COLO668 (cell line): ENCODE measurements around the gene FCHO1.
"Not testable (repeated sequence)": the region's sequence is repeated elsewhere in the genome, so short reads cannot be mapped to it uniquely, and the experiment has no call there.

ENCODE experiments used
- DNase-seq: peaks from one replicate; lab custom pipeline; 2025; ENCODE audit not compliant: unreplicated experiment; lab: John Stamatoyannopoulos, UW

Gene FCHO1

DNA sequence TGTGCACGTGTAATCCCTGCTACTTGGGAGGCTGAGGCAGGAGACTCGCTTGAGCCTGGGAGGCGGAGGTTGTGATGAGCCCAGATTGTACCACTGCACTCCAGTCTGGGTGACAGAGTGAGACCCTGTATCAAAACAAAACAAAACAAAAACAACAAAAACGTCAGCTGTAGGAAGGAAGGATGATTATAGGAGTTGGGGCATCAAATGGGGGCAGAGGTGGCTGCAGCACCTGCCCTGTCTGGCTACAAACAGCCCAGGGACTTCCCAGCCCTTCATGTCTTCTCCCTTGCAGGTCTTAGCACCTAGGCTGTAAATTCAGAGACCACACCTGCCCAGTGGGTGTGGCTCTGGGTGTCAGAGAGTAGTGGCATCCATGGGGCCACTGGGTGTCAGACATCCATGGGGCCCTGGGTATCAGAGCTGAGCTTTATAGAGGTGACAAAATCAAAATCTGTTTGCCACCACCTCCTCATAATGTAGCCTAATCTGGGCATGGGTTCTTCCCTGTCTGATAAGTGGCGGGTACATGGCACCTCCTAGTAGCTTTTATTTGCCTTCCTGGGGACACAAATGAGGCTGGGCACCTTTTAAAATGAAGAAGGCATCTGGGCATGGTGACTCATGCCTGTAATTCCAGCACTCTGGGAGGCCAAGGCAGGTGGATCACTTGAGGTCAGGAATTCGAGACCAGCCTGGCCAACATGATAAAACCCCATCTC lies 38.9 kb downstream of the FCHO1 start:
- DNase-seq = peak; percentile 68

DNA sequence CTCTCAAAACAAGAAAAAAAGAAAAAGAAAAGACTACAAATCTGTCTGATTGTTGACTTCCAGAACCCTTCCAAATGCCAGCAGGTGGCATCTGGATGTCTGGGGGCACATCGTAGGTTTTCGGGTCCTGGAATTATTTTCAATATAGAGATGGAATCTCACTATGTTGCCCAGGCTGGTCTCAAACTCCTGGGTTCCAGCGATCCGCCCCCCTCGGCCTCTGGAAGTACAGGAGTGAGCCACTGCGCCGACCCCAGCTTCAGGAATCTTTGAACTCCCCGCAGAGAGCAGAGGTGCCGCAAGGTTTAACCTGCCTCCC lies 43.1 kb downstream of the FCHO1 start:
- DNase-seq = no peak

- peak; percentile 94 for DNase-seq
Observed at GRCh38 chr19:17794731-17795494, 43.6 kb downstream of the FCHO1 start, which contains the start of gene B3GNT3. Gene B3GNT3 (plus strand): TSS chr19:17795138. CDS start chr19:17807808, 12,670 bp downstream.

DNA sequence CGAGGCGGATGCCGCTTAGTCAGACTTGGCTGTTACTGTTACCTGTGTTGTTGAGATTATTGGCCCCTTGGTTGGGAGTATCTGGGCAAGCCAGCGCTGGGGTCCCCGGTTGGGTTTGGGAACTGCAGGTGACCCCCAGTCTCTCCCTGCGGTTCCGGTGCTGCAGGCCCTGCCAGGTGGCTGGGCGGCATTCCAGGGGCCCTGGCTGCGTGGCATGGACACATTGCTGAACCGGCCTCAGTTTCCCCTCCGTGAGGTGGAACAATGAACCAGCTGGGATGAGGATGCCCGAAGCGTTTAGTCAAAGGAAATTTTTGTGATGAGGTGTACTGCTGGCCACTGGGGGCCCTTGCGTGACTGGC lies 44.2 kb downstream of the FCHO1 start:
- no peak for DNase-seq

DNA sequence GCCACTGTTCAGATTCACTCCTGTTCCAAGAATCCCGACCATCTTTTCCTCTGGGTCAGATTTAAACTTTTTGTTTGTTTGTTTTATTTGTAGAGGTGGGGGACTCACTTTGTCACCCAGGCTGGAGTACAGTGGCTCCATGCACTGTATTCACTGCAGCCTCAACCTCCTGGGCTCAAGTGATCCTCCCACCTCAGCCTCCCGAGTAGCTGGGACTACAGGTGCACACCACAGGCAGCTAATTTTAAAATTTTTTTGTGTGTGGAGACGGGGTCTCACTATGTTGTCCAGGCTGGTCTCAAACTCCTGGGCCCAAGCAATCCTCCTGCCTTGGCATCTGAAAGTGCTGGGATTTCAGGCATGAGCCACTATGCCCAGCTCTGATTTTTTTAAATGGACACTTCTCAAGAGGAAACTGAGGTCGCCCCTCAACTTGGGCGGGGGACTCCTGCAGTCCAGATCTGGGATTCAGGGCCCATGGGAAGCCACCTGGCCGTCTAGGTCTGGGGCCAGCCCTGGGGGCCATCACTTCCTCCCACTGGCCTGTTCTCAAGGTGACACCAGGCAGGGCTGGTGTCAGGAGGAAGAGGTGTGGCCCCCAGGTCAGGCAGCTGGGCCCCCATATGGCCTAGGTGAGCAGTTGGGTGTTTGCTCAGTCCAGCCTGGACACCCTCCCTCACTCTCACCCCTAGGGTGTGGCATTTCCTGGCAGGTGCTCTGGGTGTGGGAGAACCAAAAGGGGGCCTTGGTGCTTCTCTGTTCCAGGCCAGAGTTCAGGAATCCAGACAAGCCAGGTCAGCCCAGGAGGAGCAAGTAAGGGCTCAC lies 44.9 kb downstream of the FCHO1 start:
- peak; percentile 73 for DNase-seq

- no peak for DNase-seq
Observed at GRCh38 chr19:17796838-17797423, 45.7 kb downstream of the FCHO1 start.

- DNase-seq = peak; percentile 82
Observed at GRCh38 chr19:17797424-17798201, 46.3 kb downstream of the FCHO1 start.

DNA sequence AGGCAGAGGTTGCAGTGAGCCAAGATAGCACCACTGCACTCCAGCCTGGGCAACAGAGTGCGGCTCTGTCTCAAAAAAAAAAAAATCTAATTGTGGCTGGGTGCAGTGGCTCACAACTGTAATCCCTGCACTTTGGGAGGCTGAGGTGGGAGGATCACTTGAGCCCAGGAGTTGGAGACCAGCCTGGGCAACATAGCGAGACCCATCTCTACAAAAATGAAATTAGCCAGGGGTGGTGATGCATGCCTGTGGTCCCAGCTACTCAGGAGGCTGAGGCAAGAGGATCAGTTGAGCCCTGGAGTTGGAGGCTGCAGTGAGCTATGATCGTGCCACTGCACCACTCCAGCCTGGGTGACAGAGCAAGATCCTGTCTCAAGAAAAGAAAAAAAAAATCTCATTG lies 47.3 kb downstream of the FCHO1 start:
- not testable (repeated sequence) for DNase-seq

GRCh38 chr19:17802137-17802858 lies 51.0 kb downstream of the FCHO1 start:
- no peak for DNase-seq

GRCh38 chr19:17803264-17803896 lies 52.1 kb downstream of the FCHO1 start:
- no peak for DNase-seq

DNA sequence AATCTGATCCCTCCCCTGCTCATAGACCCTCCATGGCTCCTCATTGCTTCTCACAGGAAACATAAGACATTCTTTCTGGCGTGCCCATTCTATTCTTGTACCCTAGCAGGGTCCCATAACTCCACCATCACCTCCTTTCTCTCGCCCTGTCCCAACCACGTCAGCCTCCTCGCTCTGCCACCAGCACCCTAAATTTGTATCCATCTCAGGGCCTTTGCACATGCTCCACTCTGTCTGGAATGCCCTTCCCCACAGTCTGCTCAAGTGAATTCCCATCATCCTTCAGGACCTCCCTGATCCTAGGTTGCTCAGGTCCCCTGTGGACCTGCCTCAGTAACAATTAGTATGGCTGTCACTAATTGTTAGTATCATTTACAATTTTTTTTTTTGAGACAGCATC lies 54.1 kb downstream of the FCHO1 start:
- DNase-seq = no peak

DNA sequence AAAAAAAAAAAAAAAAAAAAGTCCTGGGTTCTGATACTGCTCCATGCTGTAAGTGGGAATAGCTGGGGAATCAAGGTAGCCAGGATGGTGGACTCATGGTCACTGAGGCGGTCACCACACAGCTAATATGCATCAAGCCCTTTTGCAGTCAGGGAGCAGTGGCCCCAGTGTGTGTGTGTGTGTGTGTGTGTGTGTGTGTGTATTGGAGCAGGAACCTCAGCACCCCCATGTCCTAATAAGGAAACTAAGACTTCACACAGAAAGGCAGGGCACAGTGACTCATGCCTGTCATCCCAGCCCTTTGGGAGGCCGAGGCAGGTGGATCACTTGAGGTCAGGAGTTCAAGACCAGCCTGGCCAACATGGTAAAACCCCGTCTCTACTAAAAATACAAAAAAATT lies 55.7 kb downstream of the FCHO1 start:
- DNase-seq = no peak

GRCh38 chr19:17807731-17808316 lies 56.5 kb downstream of the FCHO1 start:
- no peak for DNase-seq

GRCh38 chr19:17811103-17811502 lies 59.8 kb downstream of the FCHO1 start:
- DNase-seq = no peak

- no peak for DNase-seq
Observed at GRCh38 chr19:17811681-17812080, 60.4 kb downstream of the FCHO1 start.

DNA sequence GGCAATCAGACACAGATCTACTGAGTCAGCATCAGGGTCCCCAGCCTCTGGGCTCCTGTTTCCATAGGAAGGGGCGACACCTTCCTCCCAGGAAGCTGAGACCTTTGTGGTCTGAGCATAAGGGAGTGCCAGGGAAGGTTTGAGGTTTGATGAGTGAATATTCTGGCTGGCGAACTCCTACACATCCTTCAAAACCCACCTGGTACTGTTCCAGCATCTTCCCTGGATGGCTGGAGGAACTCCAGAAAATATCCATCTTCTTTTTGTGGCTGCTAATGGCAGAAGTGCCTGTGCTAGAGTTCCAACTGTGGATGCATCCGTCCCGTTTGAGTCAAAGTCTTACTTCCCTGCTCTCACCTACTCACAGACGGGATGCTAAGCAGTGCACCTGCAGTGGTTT lies 60.8 kb downstream of the FCHO1 start:
- DNase-seq = no peak

- no peak for DNase-seq
Observed at GRCh38 chr19:17817668-17818363, 66.5 kb downstream of the FCHO1 start.

GRCh38 chr19:17821190-17821589 lies 69.9 kb downstream of the FCHO1 start, which contains the start of gene INSL3:
Gene INSL3 (minus strand): TSS chr19:17821519. CDS start chr19:17821506, 13 bp downstream.
- peak; percentile 18 for DNase-seq
